ENCODE measurements around the gene CWF19L2. TPM values are rescaled to one million over a fixed set of nuclear protein-coding genes. Genes with fewer than 3 reads are reported as not detected.

CWF19L2 gene
- total RNA-seq, 3 donors from 2014 or later: 9.0 to 20.2 (median 12.7) TPM

DNA sequence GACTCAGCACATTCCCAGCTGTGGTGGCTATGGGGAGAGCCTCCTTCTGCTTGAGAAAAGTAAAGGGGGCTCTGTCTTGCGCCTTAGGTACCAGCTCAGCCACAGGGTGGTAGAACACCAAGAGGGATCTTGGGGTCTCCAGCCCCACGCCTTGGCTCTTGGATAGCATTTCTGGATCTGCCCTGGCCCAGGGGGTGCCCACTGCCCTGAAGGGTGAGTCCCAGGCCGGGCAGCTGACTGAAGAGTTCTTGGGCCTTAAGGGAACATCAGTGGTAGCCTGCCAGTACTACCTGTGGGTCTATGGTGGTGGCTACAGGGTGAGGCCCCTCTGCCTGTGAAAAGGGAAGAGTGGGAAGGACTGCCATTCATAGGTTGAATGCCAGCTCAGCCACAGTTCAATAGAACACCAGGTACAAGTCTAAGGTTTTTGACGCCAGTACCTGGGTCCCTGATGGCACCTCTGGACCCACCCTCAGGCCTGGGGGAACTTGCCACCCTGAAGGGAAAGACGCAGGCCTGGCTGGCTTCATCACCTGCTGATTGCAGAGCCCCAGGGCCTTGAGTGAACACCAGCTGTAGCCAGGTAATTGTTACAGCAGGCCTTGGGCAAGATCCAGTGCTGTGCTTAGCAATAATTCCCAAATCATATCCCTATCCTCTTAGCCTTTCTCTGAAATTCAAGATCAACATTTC lies 3.9 kb downstream of the CWF19L2 start:
- no peaks in the 10 kb centered on the region for H3K36me3 ChIP-seq (ENCODE audit: low read depth)
- intact Hi-C loops (cut with DNase I, micrococcal nuclease): no loop called here
- DNase-seq: no peak
- H3K4me1 ChIP-seq (ENCODE audit: low read depth): peaks cover 7% of the 10 kb centered on the region
- no peak for ATAC-seq
- no peaks in the 10 kb centered on the region for H3K9me3 ChIP-seq
- no peak overlapping the region for H3K4me3 ChIP-seq
- TF ChIP-seq, protein P1, sequence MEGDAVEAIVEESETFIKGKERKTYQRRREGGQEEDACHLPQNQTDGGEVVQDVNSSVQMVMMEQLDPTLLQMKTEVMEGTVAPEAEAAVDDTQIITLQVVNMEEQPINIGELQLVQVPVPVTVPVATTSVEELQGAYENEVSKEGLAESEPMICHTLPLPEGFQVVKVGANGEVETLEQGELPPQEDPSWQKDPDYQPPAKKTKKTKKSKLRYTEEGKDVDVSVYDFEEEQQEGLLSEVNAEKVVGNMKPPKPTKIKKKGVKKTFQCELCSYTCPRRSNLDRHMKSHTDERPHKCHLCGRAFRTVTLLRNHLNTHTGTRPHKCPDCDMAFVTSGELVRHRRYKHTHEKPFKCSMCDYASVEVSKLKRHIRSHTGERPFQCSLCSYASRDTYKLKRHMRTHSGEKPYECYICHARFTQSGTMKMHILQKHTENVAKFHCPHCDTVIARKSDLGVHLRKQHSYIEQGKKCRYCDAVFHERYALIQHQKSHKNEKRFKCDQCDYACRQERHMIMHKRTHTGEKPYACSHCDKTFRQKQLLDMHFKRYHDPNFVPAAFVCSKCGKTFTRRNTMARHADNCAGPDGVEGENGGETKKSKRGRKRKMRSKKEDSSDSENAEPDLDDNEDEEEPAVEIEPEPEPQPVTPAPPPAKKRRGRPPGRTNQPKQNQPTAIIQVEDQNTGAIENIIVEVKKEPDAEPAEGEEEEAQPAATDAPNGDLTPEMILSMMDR (IDR thresholded peaks at IDR 0.05): no peak

DNA sequence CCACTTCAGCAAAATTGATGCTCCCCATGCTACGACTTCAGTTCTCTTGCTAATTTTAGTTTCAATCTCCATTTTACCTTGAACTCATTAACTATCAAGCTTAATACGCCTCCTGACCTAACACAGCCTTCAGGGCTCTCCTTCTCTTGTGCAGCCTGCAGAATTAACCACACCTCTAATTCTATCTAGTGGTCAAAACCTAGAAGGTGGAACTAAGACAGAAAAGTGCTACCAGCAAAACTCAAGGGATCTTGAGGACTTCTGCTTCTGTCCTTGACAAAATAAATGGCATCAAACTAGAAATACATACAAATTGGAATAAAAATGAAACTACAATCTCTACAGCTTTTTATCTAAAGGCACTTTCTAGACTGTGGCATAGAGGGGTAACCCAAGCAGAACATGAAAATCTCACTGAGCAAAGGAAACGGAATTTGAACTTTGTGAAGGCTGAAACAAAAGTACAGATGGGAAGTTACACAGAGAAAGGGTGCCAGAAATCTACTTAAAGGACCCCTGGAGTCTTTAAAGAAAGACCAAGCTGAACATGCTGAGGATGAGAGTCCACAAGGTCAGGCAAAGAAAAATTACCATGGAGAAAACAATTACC lies 10.7 kb downstream of the CWF19L2 start:
- Histone ChIP-seq H3K4me1 (ENCODE audit: low read depth) (no peaks in the 10 kb centered on the region), H3K36me3 (ENCODE audit: low read depth) (no peaks in the 10 kb centered on the region), H3K9me3 (no peaks in the 10 kb centered on the region), H3K4me3 (no peak overlapping the region)
- intact Hi-C loops (cut with DNase I, micrococcal nuclease): no loop called here
- ATAC-seq: no peak
- DNase-seq: no peak
- TF ChIP-seq, protein P1 (IDR thresholded peaks at IDR 0.05): no peak

DNA sequence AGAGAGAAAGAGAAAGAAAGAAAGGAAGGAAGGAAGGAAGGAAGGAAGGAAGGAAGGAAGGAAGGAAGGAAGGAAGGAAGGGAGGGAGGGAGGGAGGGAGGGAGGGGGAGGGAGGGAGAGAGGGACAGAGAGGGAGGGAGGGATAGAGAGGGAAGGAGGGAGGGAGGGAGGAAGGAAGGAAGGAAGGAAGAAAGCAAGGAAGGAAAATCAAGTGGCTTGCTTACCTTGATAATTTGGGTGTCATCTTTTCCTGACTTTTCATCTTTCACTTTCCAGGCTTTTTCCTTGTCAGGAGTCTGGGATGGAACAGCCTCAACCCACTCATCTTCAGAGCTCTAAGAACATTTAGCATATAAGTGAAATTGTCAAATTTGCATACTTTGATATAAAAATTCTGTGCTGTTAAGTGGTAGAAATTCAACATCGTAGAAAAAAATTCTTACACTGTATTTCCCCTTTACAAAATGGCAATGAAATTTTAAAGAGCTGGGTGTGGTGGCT lies 14.9 kb downstream of the CWF19L2 start:
- intact Hi-C loops (cut with DNase I, micrococcal nuclease): no loop called here
- H3K36me3 ChIP-seq (ENCODE audit: low read depth): peaks cover 6% of the 10 kb centered on the region
- TF ChIP-seq, protein P1 (IDR thresholded peaks at IDR 0.05): no peak
- ATAC-seq: no peak
- no peak overlapping the region for H3K4me3 ChIP-seq
- DNase-seq: no peak
- no peaks in the 10 kb centered on the region for H3K4me1 ChIP-seq (ENCODE audit: low read depth)
- no peaks in the 10 kb centered on the region for H3K9me3 ChIP-seq

DNA sequence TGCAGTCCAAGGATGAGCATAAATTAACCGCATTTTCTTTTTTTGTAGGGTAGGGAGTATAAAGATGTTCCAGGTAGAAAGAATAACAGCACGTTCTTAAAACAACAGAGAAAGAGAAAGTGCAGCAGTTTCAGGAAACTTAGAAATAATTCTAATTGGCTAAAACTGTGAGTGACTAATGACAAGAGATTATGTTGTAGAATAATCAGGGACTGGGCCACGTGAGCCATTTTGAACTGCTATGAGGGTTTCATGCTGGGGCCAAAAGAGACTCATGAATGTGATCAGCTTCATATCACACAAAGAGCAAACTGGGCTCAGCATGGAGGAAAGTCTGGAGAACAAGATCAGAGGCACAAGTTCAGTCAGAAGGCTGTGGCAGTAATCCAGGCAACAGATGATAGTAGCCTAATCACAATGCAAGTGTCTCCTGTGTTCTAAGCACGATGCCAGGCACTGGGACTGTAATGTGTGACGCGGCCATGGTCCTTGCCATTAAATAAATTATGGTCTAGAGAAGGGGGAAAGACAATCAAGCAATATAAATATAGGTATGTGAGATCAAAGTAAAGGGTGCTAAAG lies 17.9 kb downstream of the CWF19L2 start:
- intact Hi-C loops (cut with DNase I, micrococcal nuclease): no loop called here
- Histone ChIP-seq H3K9me3 (no peaks in the 10 kb centered on the region), H3K4me1 (ENCODE audit: low read depth) (no peaks in the 10 kb centered on the region), H3K4me3 (no peak overlapping the region), H3K36me3 (ENCODE audit: low read depth) (peaks cover 6% of the 10 kb centered on the region)
- ATAC-seq (no peak), DNase-seq (no peak)
- TF ChIP-seq, protein P1 (IDR thresholded peaks at IDR 0.05): no peak

DNA sequence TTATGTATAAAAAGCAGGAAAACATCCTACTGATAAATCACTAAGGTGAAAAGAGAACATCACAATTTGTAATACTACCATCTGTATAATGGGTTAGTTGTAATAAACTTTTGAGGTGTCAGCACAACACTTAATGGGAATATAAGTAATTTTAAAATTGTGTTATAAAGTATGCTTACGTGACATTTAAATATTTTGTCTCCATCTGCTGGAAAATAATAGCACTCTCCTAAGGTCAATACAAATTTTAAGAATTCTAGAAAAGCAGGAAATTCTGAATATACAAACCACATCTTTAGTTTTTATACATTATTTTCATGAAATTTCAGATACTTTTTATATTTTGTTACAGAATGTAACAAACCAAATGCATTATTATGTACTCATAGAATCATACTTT lies 19.5 kb downstream of the CWF19L2 start:
- intact Hi-C loops (cut with DNase I, micrococcal nuclease): no loop called here
- ATAC-seq (no peak), DNase-seq (no peak)
- TF ChIP-seq, protein P1 (IDR thresholded peaks at IDR 0.05): no peak
- Histone ChIP-seq H3K9me3 (no peaks in the 10 kb centered on the region), H3K4me3 (no peak overlapping the region), H3K36me3 (ENCODE audit: low read depth) (peaks cover 6% of the 10 kb centered on the region), H3K4me1 (ENCODE audit: low read depth) (no peaks in the 10 kb centered on the region)
